H9 (cell line): Measurements from ENCODE around the gene UBE2D2. TPM values are rescaled to one million over a fixed set of nuclear protein-coding genes. Genes with fewer than 3 reads are reported as not detected.
"Not testable (repeated sequence)": the region's sequence is repeated elsewhere in the genome, so short reads cannot be mapped to it uniquely, and the experiment has no call there.

Source experiments
- DNase-seq: peaks from one replicate; pipeline ENCODE4 v3.0.0-alpha.2; 2017
- H2AFZ ChIP-seq: one replicate; pipeline ENCODE4 v1.6.1; 2013; ENCODE audit warnings: mild to moderate bottlenecking, low read length, control low read depth, moderate library complexity
- H2AK5ac ChIP-seq: 2 replicates; pipeline ENCODE4 v1.6.1; 2013; ENCODE audit warnings: low read length, control low read depth, mixed read lengths; ENCODE audit not compliant: insufficient read length
- H2BK120ac ChIP-seq: one replicate; pipeline ENCODE4 v1.6.1; 2013; ENCODE audit warnings: low read depth, mild to moderate bottlenecking, low read length, control low read depth, inconsistent platforms; ENCODE audit not compliant: poor library complexity, severe bottlenecking
- H2BK12ac ChIP-seq: 2 replicates; pipeline ENCODE4 v1.6.1; 2013; ENCODE audit warnings: low read length, control low read depth, mixed read lengths, low read depth; ENCODE audit not compliant: insufficient read length
- H2BK15ac ChIP-seq: 2 replicates; pipeline ENCODE4 v1.6.1; 2013; ENCODE audit warnings: low read depth, low read length, control low read depth
- H2BK20ac ChIP-seq: one replicate; pipeline ENCODE4 v1.6.1; 2013; ENCODE audit warnings: low read depth, mild to moderate bottlenecking, low read length, control low read depth, inconsistent platforms; ENCODE audit not compliant: poor library complexity, severe bottlenecking
- H2BK5ac ChIP-seq: 2 replicates; pipeline ENCODE4 v1.6.1; 2013; ENCODE audit warnings: low read length, control low read depth, mixed read lengths; ENCODE audit not compliant: insufficient read length
- H3K14ac ChIP-seq: 2 replicates; pipeline ENCODE4 v1.6.1; 2013; ENCODE audit warnings: low read length, control low read depth; ENCODE audit not compliant: insufficient read depth
- H3K18ac ChIP-seq: 2 replicates; pipeline ENCODE4 v1.6.1; 2013; ENCODE audit warnings: low read depth, mild to moderate bottlenecking, mixed read lengths, low read length, control low read depth; ENCODE audit not compliant: insufficient read length
- H3K23ac ChIP-seq: 2 replicates; pipeline ENCODE4 v1.6.1; 2013; ENCODE audit warnings: low read length, control low read depth, mixed read lengths, low read depth; ENCODE audit not compliant: insufficient read length
- H3K23me2 ChIP-seq: 2 replicates; pipeline ENCODE4 v1.6.1; 2013; ENCODE audit warnings: low read depth, mild to moderate bottlenecking, mixed read lengths, low read length, control low read depth; ENCODE audit not compliant: insufficient read length, poor library complexity, severe bottlenecking
- H3K27ac ChIP-seq: 2 replicates; pipeline ENCODE4 v1.5.1; 2013; ENCODE audit warnings: low read length, control low read depth, mixed read lengths, low read depth; ENCODE audit not compliant: insufficient read length
- H3K27me3 ChIP-seq: 2 replicates; pipeline ENCODE4 v1.6.1; 2013; ENCODE audit warnings: low read length, control low read depth, inconsistent platforms; ENCODE audit not compliant: insufficient read depth
- H3K4ac ChIP-seq: 2 replicates; pipeline ENCODE4 v1.6.1; 2013; ENCODE audit warnings: low read depth, mild to moderate bottlenecking, control low read depth, inconsistent platforms, low read length, moderate library complexity
- H3K4me1 ChIP-seq: 2 replicates; pipeline ENCODE4 v1.6.1; 2013; ENCODE audit warnings: low read length, control low read depth, inconsistent platforms; ENCODE audit not compliant: insufficient read depth
- H3K4me2 ChIP-seq: 2 replicates; pipeline ENCODE4 v1.6.1; 2013; ENCODE audit warnings: low read length, control low read depth, mixed read lengths; ENCODE audit not compliant: insufficient read length, insufficient read depth
- H3K56ac ChIP-seq: 2 replicates; pipeline ENCODE4 v1.6.1; 2013; ENCODE audit warnings: low read depth, mild to moderate bottlenecking, mixed read lengths, low read length, control low read depth; ENCODE audit not compliant: insufficient read length
- H3K79me1 ChIP-seq: 2 replicates; pipeline ENCODE4 v1.6.1; 2013; ENCODE audit warnings: low read depth, mild to moderate bottlenecking, moderate library complexity, low read length, control low read depth, inconsistent platforms; ENCODE audit not compliant: insufficient read depth, poor library complexity, severe bottlenecking
- H3K79me2 ChIP-seq: 2 replicates; pipeline ENCODE4 v1.6.1; 2013; ENCODE audit warnings: low read length, control low read depth, inconsistent platforms; ENCODE audit not compliant: insufficient read depth
- H3K9ac ChIP-seq: 2 replicates; pipeline ENCODE4 v1.6.1; 2013; ENCODE audit warnings: low read length, control low read depth, mixed read lengths; ENCODE audit not compliant: insufficient read length; ENCODE audit errors: extremely low read depth
- H3K9me3 ChIP-seq: one replicate; pipeline ENCODE4 v1.6.1; 2013; ENCODE audit warnings: low read depth, low read length, inconsistent platforms; ENCODE audit not compliant: control insufficient read depth
- H3T11ph ChIP-seq: one replicate; pipeline ENCODE4 v1.6.1; 2013; ENCODE audit warnings: mild to moderate bottlenecking, low read length, control low read depth, inconsistent platforms
- H4K20me1 ChIP-seq: one replicate; pipeline ENCODE4 v1.6.1; 2013; ENCODE audit not compliant: control insufficient read depth, insufficient read length, insufficient read depth
- H4K5ac ChIP-seq: 2 replicates; pipeline ENCODE4 v1.6.1; 2013; ENCODE audit warnings: low read depth, mild to moderate bottlenecking, mixed read lengths, low read length, control low read depth; ENCODE audit not compliant: insufficient read length
- H4K8ac ChIP-seq: replicated peaks from 2 replicates; pipeline ENCODE4 v1.6.1; 2013; ENCODE audit warnings: low read length, control low read depth, mixed read lengths, low read depth; ENCODE audit not compliant: insufficient read length
- H4K91ac ChIP-seq: 2 replicates; pipeline ENCODE4 v1.6.1; 2013; ENCODE audit warnings: low read depth, mild to moderate bottlenecking, moderate library complexity, mixed read lengths, low read length, control low read depth; ENCODE audit not compliant: insufficient read length
- H3K27ac Mint-ChIP-seq, 3 experiments: 2 replicates in 2 of 3; 3 replicates in 1 of 3; pipeline ENCODE4 v1.8.0; 2020 to 2021; ENCODE audit warnings: mixed read lengths in 3 of 3, mild to moderate bottlenecking in 1 of 3, moderate library complexity in 1 of 3
- H3K27me3 Mint-ChIP-seq: 2 replicates; pipeline ENCODE4 v1.8.0; 2021; ENCODE audit warnings: low read depth, mild to moderate bottlenecking, moderate library complexity, mixed read lengths
- H3K36me3 Mint-ChIP-seq, 3 experiments: 2 replicates in 2 of 3; 3 replicates in 1 of 3; pipeline ENCODE4 v1.8.0; 2020 to 2021; ENCODE audit warnings: low read depth in 3 of 3, mixed read lengths in 3 of 3; ENCODE audit not compliant: insufficient read depth in 1 of 3
- H3K4me1 Mint-ChIP-seq, 2 experiments: 2 replicates each; pipeline ENCODE4 v1.8.0; 2020; ENCODE audit warnings: mixed read lengths in 2 of 2
- H3K4me3 Mint-ChIP-seq, 2 experiments: 2 replicates in 1 of 2; 3 replicates in 1 of 2; pipeline ENCODE4 v1.8.0; 2020 to 2021; ENCODE audit warnings: mild to moderate bottlenecking in 2 of 2, mixed read lengths in 2 of 2, moderate library complexity in 1 of 2
- H3K9me3 Mint-ChIP-seq, 2 experiments: 2 replicates in 1 of 2; 3 replicates in 1 of 2; pipeline ENCODE4 v1.8.0; 2020; ENCODE audit warnings: mild to moderate bottlenecking in 2 of 2, mixed read lengths in 2 of 2, moderate library complexity in 1 of 2
- WGBS: extraction: QIAGEN DNeasy Blood & Tissue Kit; methylation state at CpG from one replicate; pipeline ENCODE4 v1.1.7; 2013; ENCODE audit warnings: missing lambda C conversion rate, low lambda C conversion rate, mixed read lengths; ENCODE audit not compliant: insufficient read length; ENCODE audit errors: extremely low coverage; 5-methylcytosine and 5-hydroxymethylcytosine counted together
- total RNA-seq: library from RNA; stranded (reverse); gene quantifications from 2 replicates; pipeline ENCODE4 v1.2.1, GENCODE V29; 2021
- TF ChIP-seq, protein P1 (sequence below): fragments of 200-600 bp; sonication (generic); conservative IDR thresholded peaks from 3 replicates; pipeline ENCODE4 v1.8.0; 2021; ENCODE audit warnings: antibody characterized with exemption, mild to moderate bottlenecking

UBE2D2 gene
- total RNA-seq, 1 experiment from 2014 or later: 236 TPM

DNA sequence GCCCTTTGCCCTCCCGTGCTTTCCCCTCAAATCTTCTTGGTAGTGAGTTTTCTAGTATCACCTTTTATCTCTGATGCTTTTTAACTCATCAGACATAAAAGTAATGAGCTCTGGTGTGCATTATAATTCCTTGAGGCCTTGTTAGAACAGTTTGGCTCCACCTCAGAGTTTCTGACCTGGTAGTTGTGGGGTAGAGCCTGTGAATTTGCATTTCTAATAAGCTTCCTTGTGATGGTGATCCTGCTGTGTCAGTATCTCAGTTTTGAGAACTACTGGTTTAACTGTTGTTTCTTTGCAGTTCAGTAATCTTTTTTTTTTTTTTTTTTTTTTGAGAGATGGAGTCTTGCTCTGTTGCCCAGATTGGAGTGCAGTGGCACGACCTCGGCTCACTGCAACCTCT, 31.1 kb downstream of the UBE2D2 start:
- no peaks in the 10 kb centered on the region for H3K23me2 ChIP-seq
- H3K36me3 Mint-ChIP-seq: peaks cover 13 to 41% (median 22%) of the 10 kb centered on the region in 3 experiments
- no peak overlapping the region for H3T11ph ChIP-seq
- H2BK20ac ChIP-seq: no peak overlapping the region
- peaks cover 16 to 18% of the 10 kb centered on the region in 2 experiments for H3K4me1 Mint-ChIP-seq
- no peak overlapping the region for H3K56ac ChIP-seq
- no peaks in the 10 kb centered on the region for H3K27me3 Mint-ChIP-seq
- no peak overlapping the region for H2AFZ ChIP-seq
- no peak overlapping the region for H3K9ac ChIP-seq
- H2AK5ac ChIP-seq: no peak overlapping the region
- H3K79me1 ChIP-seq: peaks cover 15% of the 10 kb centered on the region
- no peak for DNase-seq
- H4K8ac ChIP-seq: no peak overlapping the region
- H3K9me3 Mint-ChIP-seq: no peaks in the 10 kb centered on the region
- H3K4me3 Mint-ChIP-seq: no peak overlapping the region
- no peak overlapping the region for H3K27ac ChIP-seq
- no peak overlapping the region for H3K18ac ChIP-seq
- H3K4me2 ChIP-seq: no peak overlapping the region
- no peak overlapping the region for H2BK120ac ChIP-seq
- H3K79me2 ChIP-seq: peaks cover 13% of the 10 kb centered on the region; the same call in 1 of the 2 replicates
- no peaks in the 10 kb centered on the region for H3K9me3 ChIP-seq
- no peak overlapping the region for H2BK15ac ChIP-seq
- peaks cover 4% of the 10 kb centered on the region for H3K4me1 ChIP-seq
- no peaks in the 10 kb centered on the region for H4K20me1 ChIP-seq
- H2BK12ac ChIP-seq: no peak overlapping the region
- no peak overlapping the region for H2BK5ac ChIP-seq
- H3K27ac Mint-ChIP-seq: peak overlapping the region in 2 of 3 experiments; percentile 75 to 77; a peak in 2 of 7 replicates
- H3K27me3 ChIP-seq: no peaks in the 10 kb centered on the region
- no peak overlapping the region for H3K23ac ChIP-seq
- H3K14ac ChIP-seq: no peak overlapping the region
- no peak overlapping the region for H3K4ac ChIP-seq
- TF ChIP-seq, protein P1, sequence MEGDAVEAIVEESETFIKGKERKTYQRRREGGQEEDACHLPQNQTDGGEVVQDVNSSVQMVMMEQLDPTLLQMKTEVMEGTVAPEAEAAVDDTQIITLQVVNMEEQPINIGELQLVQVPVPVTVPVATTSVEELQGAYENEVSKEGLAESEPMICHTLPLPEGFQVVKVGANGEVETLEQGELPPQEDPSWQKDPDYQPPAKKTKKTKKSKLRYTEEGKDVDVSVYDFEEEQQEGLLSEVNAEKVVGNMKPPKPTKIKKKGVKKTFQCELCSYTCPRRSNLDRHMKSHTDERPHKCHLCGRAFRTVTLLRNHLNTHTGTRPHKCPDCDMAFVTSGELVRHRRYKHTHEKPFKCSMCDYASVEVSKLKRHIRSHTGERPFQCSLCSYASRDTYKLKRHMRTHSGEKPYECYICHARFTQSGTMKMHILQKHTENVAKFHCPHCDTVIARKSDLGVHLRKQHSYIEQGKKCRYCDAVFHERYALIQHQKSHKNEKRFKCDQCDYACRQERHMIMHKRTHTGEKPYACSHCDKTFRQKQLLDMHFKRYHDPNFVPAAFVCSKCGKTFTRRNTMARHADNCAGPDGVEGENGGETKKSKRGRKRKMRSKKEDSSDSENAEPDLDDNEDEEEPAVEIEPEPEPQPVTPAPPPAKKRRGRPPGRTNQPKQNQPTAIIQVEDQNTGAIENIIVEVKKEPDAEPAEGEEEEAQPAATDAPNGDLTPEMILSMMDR: no peak
- H4K5ac ChIP-seq: no peak overlapping the region
- WGBS: no CpG with 5 or more reads among the region's 3 CpGs
- H4K91ac ChIP-seq: no peak overlapping the region

DNA sequence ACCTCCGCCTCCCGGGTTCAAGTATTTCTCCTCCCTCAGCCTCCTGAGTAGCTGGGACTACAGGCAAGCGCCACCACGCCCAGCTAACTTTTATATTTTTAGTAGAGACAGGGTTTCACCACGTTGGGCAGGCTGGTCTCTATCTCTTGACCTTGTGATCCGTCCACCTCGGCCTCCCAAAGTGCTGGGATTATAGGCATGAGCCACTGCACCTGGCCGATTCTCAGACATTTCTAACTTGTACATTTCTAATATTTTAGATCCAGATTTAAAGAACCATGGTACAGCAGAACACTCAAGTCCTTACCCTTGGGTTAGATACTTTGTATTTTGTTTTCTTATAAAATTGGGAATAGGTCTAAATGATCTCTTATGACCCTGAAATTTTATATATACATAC, 31.9 kb downstream of the UBE2D2 start:
- H3K4me3 Mint-ChIP-seq, H2AFZ ChIP-seq, H3K4me1 ChIP-seq, H2BK15ac ChIP-seq, H2BK120ac ChIP-seq, H3T11ph ChIP-seq, H3K14ac ChIP-seq, H3K9ac ChIP-seq, H3K27me3 ChIP-seq, DNase-seq, H3K9me3 ChIP-seq, H4K91ac ChIP-seq, H3K56ac ChIP-seq, H3K23me2 ChIP-seq, H3K23ac ChIP-seq, H3K4me2 ChIP-seq, H3K27me3 Mint-ChIP-seq, H4K20me1 ChIP-seq, H4K5ac ChIP-seq, H3K18ac ChIP-seq, H2BK12ac ChIP-seq, H4K8ac ChIP-seq, H3K27ac ChIP-seq, H3K9me3 Mint-ChIP-seq, H2AK5ac ChIP-seq, H2BK20ac ChIP-seq, H2BK5ac ChIP-seq, H3K4ac ChIP-seq: not testable (repeated sequence)
- H3K36me3 Mint-ChIP-seq: peaks cover 10 to 39% (median 22%) of the 10 kb centered on the region in 3 experiments
- peaks cover 16 to 18% of the 10 kb centered on the region in 2 experiments for H3K4me1 Mint-ChIP-seq
- H3K79me1 ChIP-seq: peaks cover 13% of the 10 kb centered on the region
- no CpG with 5 or more reads among the region's 8 CpGs for WGBS
- peaks cover 10% of the 10 kb centered on the region; the same call in 1 of the 2 replicates for H3K79me2 ChIP-seq
- H3K27ac Mint-ChIP-seq: 0 out of 7 replicates have a peak overlapping the region, but pooled peaks of 1 of the 3 experiments have one; percentile 44
